HPDE6-E6E7 (cell line): Measurements from ENCODE around the gene ECE1.

Experiments used
- DNase-seq: peaks from one replicate; pipeline ENCODE4 v3.0.0; 2011; ENCODE audit warnings: missing footprints; ENCODE audit errors: extremely low spot score

Gene ECE1

DNA sequence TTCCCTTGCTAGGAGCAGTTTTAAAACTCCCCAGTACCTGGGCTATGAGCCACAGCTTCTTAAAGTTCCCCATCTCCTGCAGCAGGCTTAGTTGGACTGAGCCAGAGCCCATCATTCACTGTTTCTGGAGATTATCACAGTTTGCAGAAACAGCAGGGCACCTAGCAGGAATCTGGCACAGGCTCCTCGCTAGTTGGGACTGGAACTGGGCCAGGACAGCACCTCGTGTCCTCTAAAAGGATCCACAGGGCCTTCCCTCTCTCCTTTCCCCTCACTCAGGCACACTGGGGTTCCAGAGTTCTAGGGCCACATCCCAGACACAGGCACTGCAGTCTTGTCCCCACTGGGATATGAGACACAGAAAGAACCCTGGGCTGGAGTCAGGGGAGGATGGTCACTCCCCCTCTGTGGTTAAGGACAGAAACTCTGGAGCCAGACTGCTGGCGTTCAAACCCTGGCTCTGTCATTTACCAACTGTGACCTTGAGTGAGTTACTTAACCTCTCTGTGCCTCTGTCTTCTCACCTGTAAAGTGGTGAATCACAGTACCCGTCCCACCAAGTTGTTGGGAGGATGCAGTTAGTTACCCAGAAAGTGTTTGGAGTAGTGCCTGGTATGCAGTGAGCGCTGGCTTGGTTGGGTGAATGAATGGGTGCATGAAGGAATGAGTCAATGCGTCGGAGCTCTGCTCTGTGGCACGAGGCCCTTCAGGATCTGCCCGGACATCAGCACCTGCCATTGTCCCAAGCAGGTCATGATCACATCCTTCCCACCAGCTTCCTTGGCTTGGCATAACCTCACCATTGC, 18.8 kb upstream of the ECE1 start:
- DNase-seq, result no peak

DNA sequence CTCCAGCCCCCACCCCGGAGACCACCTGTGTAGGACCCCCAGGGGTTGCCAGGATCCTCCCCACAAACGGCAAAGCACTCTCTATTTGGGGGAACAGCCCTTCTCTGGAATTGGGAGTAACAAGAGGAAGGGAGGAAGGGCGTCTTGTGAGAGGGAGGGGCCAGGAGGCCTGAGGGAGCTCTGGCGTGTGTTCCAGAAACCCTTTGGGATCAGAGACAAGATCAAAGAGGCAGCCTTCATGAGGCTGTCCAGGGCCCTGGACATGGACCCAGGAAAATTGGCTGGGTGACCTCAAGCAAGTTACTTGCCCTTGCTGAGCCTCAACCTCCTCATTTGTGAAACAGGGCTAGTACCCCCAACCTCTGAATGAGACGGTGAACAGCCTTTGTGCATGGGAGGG, 18.1 kb upstream of the ECE1 start:
- DNase-seq, result no peak

DNA sequence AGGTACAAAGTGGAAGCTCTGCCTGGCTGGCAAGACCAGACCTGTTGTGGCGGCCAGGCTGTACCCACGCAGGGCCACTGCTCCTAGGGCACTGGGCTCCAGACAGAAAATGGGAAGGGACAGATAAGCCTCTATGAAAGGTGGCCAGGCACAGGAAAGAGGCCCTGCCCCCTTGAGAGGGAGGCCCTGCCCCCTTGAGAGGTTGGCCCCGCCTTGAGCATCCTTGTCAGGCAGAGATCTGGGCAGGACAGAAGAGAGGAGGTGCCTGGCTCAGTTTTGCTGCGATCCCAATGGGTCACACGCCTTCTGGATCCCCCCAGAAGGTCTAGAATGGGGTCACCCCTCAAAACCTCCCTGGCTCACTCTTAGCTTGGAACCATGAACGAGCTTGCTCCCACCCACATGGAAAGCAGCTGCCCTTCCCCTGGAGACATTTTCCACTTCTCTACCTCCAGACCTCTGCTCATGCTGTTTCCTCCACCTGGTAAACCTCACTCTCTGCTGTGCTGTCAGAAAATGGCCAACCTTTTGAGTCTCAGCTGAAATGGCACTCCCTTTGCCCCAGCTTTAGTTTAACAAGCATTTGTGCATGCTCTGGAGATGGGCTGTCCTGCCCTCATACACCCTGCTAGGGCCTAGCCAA, 17.5 kb upstream of the ECE1 start:
- no peak for DNase-seq

GRCh38 chr1:21307210-21307609, 16.9 kb upstream of the ECE1 start:
- no peak for DNase-seq

DNA sequence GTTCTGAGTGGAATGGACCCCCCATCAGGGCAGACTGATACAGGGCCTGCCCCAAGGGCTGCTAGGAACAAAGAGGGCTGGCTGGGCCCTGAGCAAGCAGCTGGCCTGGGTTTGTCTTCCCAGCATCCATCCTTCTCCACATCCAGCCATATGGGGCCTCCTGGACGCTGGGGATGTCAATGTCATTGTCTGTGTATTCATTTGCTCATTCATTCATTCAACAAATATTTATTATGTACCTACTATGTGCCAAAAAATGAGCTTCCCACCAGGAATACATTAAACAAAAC, 15.6 kb upstream of the ECE1 start:
- no peak for DNase-seq

- no peak for DNase-seq
Observed at GRCh38 chr1:21305155-21305899, 15.1 kb upstream of the ECE1 start.

- DNase-seq, result no peak
Observed at GRCh38 chr1:21304488-21304887, 14.2 kb upstream of the ECE1 start.

GRCh38 chr1:21302747-21303715, 12.8 kb upstream of the ECE1 start:
- peak; percentile 62 for DNase-seq

DNA sequence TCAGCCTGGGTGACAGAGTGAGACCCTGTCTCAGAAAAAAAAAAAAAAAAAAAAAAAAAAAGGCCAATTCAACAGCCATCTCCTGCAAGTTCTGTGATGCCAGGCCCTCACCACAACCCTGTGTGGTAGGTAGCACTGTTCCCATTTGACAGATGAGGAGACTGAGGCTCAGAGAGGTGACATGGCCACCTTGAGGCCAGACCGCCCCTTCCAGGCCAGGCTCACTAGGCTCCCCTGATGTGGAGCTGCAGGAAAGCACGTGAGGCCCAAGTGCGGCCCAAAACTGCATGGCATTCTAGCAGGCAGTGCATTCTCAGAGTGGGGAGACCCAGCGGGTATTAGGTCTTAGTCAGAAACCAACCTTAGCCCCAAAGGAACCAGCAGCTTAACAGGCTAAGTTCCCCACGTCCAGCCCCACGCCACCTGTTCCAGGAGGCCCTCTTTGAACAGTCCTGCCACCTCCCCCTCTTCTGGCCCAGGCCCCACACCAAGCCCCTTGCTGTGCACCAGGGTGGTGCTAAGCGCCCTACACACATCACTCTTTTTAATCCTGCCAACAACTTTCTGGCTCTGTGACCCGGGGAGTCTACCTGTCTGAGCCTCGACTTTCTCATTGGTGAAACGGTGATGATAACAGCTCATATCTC, 11.7 kb upstream of the ECE1 start:
- DNase-seq, result no peak

DNA sequence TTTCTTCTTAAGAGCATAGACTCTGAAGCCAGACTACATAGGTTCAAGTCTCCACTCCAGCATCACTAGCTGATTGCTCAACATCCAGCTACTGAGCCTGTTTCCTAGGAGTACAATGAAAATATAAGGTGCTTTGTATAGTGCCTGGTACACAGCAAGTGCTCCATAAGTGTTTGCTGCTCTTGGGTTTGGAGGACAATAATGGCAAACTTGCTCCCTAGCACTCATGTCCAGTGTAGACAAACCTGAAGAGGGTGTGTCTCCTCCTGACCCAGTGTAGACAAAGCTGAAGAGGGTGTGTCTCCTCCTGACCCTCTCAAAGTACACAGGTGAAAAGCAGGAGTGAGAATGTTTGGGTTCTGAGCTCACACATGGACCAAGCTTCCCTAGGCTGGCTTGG, 10.5 kb upstream of the ECE1 start:
- no peak for DNase-seq

DNA sequence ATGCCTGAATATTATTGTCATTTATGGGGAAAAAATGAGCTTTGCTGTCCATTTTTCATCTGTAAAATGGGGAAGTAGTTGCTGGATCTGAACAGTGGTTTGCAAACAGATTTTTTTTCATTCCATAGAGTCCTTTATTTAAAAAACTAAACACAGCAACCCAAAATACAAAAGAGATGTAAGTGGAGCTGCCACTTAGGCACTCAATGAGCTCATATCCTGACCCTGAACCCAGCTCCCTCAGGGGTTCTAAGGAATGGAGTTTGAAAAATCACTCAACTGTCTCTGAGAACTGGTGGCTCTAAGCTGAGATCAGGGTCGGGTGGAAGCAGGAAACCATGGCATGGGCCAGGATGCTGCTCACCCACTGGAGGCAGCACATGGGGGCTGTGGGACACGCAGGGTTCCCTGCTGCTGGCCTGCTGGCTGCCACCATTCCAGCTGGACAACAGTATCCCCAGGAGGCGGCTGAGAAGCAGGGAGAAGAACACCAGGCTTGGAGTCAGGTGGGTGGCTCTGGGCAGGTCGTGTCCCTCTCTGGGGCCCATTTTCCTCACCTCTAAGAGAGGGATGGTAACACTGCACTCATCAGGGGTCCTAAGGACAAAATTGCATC, 9.6 kb upstream of the ECE1 start:
- DNase-seq, result no peak

- no peak for DNase-seq
Observed at GRCh38 chr1:21298981-21299391, 8.7 kb upstream of the ECE1 start.

DNA sequence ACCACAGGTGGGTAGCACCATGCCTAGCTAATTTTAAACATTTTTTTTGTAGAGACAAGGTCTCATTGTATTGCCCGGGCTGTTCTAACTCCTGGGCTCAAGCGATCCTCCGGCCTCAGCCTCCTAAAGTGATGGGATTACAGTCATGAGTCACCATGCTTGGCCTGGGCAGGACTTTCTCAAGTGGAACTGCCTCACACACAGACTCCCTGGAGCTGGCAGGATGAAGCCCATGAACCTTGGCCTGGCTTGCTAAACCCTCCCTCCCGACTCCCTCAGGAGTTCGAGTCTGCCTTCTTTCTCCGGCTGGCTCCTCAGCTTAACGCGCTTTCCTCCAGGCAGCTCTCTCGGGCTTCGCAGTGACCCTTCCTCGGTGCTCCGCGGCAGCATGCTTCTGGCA, 7.7 kb upstream of the ECE1 start:
- no peak for DNase-seq

GRCh38 chr1:21296509-21297354, 6.5 kb upstream of the ECE1 start:
- no peak for DNase-seq

DNA sequence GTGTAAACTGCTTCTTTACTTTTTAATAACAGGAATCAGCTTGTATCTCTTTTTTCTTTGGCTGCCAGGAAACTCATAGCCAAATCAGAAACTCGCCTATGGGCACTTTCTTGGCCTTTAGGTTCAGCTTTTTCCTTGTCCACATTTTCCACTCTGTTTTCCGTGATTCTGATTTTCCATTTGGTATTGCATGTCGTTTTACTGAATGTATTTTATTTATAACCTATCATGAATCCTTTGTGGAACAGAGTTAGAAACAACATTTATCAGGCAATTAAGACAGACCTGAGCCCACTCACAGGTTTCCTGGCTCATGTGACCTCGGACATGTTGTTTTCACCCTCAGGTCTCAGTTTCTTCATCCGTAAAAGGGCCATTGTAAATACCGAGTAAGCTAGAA, 5.3 kb upstream of the ECE1 start:
- no peak for DNase-seq

GRCh38 chr1:21295002-21295401, 4.7 kb upstream of the ECE1 start:
- DNase-seq, result no peak

DNA sequence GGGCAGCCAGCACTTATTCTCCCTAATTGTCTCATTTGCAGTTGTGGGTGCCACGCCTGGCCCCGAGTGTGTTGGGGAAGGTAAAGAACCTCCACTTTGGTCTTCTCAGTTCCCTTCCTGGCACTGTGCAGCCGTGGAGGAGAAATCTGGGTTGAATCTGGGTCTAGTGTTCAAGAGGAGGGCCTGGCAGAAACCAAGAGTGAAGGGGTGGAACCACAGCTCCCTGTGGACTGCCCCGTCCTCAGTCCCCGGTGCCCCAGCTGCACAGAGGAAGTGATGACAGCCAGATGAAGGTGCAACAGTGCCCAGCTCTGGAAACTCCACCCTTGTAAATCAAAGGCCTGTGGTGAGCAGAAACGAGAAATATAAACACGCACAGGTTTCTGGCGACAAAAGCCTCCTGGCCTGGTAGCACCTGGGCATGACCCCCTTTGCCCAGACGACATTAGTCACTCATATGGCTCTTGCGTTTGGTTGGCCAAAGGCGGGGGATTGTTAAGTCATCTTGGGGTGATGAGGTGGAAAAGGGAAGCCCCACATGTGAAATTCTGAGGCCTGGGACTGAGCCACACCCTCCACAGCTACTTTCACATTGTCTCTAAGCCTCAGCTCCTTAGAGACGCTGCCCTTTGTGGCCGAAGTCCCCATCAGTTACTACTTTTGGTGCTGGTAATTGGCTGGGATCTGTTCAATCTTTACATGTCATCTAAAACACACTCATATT, 4.2 kb upstream of the ECE1 start:
- no peak for DNase-seq

GRCh38 chr1:21293537-21294265, 3.4 kb upstream of the ECE1 start:
- DNase-seq, result no peak
